Measurements from ENCODE around the gene TMEM131L.
A peak's percentile ranks its signal among the peaks of the same experiment; 100 is the strongest.

Gene TMEM131L

DNA sequence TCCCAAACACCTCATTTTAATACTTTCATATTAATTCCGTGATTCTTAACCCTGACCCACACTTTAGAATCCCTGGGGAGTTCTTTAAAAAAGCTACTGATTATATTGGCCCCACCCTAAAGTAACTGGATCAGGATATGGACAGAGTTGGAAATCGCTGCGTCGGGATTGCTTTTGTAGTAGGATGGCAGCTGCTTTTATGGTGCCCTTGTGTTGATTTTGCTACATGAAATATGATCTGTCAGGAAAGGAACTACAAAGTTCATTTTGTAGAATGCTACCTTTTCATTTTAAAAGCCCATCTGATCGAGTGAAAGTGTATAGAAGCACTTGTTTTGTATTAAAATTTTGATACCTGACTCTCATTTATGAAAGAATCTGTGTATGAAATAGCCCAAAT lies 43.6 kb downstream of the TMEM131L start:
- no peak for DNase-seq

DNA sequence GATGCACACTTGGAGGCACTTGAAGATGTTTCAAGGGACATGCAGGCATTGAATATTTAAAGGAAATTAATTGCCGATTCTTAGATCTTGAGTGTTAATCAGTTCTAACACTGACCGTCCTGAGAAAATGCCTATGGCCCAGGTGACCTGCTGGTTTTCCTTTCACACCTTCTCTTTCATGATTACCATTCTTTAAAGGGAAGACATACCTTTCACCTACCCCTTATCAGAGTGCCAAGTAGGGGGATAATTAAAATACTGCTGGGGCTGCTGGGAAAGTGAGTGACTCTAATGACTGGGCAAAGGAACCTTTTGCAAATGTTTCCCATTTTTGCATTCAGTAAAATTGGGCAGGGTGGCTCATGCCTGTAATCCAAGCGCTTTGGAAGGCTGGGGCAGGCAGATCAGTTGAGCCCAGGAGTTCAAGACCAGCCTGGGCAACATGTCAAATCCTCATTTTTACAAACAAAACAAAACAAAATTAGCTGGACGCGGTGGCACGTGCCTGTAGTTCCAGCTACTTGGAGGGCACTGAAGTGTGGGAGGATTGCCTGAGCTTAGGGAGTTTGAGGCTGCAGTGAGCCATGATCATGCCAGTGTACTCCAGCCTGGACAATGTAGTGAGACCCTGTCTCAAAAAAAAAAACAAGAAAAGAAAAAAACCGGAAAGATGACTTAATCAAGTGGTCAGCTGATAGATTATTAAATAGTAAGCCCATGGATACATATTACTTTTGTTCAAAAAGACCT lies 44.3 kb downstream of the TMEM131L start:
- no peak for DNase-seq

DNA sequence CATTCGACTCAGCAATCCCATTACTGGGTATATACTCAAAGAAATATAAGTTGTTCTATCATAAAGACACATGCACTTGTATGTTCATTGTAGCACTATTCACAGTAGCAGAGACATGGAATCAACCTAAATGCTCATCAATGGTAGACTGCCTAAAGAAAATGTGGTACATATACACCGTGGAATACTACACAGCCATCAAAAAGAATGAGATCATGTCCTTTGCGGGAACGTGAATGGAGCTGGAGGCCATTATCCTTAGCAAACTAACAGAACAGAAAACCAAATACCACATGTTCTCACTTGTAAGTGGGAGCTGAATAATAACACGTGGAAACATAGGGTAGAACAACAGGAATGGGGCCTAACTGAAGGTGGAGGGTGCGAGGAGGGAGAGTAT lies 44.9 kb downstream of the TMEM131L start:
- no peak for DNase-seq

DNA sequence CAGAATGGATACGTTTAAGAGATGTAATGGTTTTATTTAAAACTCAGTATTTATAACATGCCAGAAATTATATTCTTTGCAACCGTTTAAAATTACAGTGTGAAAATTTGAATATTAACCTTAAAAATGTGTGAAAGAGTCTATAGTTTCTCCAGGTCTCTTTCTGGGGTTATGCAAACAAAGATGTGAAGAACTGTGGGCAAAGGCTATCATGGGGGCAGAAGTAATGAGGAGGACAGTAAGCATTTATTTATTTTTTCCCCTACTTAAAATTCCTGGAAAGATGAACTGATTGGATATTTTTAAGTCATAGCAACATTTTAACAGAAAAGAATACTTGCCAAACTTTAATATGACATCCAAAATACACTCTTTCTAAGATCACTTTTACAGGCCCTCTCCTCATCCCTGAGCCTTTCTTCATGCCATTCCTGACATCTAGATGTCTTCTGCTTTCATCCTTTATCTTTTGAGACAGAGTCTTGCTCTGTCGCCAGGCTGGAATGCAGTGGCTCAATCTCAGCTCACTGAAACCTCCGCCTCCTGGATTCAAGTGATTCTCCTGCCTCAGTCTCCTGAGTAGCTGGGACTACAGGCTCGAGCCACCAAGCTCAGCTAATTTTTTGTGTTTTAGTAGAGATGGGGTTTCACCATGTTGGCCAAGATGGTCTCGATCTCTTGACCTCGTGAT lies 46.1 kb downstream of the TMEM131L start:
- peak; percentile 25 for DNase-seq

DNA sequence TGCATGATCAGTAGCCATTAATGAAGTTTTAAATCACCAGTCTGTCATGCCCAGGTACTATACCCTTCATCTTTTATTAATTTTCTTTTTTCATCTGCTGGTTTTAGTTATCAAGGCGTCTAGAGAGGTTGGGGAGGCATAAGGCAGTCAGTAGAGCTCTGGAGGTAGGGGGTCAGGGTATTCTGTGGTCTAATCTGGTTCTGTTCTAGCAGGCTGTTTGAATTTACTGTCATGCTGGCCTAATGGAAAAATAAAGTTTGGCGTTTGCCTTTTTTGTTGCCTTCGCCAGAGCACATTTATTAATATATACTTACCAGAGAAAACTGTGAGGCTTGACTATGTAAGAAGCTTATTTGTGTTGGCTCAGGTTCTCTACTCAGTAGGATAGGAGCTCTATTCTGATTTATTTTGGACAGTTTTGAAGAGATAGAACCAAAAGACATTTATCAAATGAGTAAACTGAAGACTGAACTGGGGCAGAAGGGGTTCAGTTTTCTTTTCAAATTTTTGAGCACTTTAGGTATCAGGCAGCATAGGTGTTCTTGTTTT lies 46.9 kb downstream of the TMEM131L start:
- DNase-seq, result peak; percentile 4

DNA sequence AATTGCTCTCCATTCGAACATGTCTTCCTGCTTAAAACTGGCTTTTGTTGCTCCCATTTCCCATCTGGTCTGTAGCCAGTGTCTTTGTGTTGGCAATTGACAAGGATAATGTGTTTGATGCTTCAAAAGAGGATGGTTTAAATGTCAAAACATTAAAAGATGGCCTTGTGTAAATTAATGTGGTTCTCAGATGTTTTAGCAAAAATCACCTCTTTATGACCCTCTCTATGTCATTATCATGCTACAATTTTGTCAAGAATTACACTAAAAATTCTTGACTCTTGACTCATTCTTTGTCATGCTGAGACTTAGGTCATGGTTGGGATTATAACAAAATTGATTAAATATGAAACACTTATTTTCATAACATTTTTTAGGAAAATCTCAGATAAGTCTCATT lies 47.4 kb downstream of the TMEM131L start:
- peak; percentile 83 for DNase-seq

DNA sequence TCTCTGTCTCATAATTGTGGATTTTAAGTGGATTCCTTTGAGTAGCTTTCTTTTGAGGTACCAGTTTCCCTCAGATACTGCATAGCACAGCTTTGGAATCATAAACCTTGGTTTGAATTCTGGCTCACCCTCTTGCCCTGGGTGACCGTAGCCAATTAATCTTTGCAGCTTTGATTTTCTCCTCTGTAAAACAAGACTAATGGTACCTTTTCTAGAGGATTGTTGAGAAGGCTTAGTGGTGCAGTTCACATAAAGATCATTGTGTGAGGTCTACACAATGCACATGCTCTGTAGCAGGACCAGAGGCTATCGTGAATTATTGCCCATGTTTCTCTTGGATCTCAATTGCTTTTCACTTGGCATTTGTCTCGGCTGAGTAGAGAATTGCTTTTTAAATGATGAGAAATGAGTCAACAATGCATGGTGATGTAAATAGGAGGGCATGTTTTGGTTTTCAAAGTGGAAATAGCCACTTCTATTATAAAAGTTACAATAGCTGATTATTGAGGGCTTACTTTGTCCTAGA lies 47.9 kb downstream of the TMEM131L start:
- peak; percentile 82 for DNase-seq

DNA sequence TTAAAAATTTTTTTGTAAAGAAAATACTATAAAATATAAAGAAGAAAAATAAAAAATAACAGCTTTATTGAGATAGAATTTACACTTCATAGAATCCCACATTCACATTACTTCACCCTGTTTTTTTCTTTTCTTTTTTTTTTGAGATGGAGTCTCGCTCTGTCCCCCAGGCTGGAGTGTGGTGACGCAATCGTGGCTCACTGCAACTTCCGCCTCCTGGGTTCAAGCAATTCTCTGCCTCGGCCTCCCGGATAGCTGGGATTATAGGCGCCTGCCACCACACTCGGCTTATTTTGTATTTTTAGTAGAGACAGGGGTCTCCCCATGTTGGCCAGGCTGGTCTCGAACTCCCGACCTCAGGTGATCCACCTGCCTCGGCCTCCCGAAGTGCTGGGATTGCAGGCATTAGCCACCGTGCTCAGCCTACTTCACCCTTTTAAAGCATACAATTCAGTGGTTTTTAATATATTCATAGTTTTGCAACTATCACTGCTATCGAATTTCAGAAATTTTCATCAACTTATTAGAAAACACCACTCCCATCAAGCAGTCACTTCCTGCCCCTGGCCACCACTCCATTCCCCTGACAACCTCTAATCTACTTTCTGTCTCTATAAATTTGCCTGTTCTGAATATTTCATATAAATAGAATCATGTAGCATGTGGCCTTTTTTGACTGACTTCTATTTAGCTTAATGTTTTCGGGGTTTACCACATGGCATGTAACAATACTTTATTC lies 48.7 kb downstream of the TMEM131L start:
- peak; percentile 7 for DNase-seq

DNA sequence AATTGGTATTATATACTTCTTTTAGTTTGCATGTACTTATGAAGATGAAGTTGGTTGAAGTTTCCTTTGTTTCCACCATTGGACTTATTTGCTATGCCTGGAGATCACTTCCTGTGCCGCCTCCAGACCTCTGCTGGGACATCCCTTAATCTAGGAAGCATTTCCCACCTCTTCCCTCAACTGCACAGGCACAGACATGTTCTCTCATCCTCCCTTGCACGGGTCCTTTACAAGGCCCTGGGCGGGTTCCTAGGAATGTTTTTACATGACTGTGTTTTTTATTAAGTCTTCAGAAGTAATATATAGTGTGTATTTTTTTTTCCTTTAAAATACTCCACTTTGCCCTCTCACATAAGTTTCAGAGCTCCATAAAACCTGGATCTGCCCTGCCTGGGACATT lies 51.0 kb downstream of the TMEM131L start:
- DNase-seq, result no peak

DNA sequence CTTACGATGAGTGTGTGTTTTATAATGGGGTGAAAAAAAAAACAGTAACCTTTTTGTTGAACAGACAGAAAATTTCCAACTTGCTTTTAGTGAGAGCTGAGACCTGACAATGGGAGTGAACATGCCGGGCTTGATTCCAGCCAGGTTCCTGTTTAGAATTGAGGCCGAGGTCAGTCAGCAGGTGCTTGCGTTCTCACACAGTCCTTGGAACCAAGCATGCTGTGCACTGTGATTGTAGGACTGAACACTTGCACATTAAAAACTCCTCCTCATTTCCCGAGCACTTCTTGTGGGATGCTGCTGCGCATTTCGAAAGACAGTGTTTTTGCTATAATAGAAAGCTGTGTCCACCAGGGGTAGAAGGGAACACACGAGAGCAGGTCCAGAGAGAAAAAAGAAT lies 51.8 kb downstream of the TMEM131L start:
- no peak for DNase-seq

DNA sequence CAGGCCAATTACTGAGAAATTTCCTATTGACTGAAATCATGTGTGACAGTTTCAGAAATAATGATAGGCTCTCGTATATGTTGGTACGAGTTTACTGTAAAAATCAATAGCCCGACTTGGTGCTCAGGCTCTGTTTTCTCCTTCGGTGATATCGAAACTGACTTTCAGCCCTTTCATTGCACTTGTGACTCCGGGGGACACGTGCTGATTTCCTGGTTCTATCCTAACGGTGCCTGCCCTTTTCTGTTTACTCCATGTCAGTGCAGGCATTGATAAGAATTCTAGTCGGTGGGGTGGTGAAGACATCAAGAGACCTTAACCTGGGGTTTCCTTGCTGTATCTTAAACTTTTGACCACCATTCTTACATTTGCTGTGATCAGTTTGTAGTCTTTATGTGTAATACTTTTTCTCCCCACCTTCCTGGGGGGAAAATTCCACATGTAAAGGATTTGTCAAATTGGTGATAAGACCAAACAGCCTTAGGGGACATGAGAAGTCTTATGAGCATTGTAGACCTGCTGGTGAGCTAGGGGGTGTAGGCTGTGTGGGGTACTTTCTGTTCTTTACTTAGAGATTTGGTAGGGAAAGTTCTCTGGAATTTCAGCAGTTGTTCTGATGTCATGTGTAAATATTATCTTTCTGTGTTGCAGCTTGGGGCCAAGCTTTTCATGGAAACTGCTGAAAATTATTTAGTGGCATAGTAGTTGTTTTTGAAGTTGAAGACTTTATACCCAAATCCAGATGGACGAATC lies 52.7 kb downstream of the TMEM131L start:
- peak; percentile 18 for DNase-seq

DNA sequence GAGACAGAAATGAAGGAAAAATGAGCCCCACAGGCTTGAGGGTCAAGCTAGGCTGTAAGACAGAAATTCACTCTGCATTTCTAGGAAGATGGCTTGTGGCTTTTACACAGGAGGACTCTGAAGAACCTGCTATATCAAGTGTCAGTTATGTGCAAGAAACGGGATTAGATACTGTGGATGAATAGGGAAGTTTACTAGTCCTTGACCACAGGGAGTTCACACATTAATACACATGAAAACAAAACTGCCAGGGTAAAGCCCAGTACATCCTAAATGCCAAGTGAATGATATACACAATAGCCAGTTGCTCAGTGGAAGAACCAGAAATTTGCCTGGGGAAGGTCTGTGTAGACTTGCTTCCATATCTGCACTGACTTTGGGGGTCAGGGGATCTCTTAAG lies 53.5 kb downstream of the TMEM131L start:
- no peak for DNase-seq

DNA sequence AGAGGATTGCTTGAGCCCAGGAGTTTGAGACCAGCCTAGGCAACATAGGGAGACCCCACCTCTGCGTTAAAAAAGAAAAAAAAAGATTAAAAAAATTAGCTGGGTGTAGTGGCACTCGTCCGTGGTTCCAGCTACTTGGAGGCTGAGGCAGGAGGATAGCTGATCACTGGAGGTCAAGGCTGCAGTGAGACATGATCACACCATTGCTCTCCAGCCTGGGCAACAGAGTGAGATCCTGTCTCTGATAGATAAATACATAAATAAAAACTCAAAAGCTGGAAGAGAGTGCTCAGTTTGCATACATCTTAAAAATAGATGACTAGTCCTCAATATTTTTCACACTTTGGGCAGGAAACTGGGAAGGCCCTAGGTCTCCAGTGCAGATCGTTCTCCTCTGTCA lies 54.1 kb downstream of the TMEM131L start:
- DNase-seq, result no peak

DNA sequence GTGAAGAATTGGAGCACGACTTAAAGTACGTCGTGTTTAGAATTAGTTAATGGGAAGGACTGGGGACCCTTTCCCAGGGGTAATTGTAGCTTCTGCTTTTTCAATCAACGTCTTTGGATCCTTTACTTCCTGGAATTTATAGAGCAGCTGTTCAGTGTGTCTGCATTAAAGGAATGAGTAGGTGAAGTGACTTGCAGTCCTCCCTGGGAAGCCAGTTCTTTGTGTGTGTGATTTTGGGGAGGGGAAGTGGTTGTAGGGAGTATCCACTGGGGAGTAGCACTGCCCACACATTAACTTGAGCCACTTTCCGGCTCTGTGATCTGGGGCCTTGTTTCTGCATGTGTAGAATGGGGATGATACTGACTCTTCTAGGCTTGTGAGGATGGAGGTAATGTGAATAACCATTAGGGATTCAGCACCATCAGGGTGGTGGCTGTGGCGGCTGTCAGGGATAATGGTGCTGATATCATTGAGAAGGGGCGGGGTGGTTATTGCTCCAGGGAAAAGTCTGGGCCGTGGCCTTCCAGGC lies 54.7 kb downstream of the TMEM131L start:
- no peak for DNase-seq

DNA sequence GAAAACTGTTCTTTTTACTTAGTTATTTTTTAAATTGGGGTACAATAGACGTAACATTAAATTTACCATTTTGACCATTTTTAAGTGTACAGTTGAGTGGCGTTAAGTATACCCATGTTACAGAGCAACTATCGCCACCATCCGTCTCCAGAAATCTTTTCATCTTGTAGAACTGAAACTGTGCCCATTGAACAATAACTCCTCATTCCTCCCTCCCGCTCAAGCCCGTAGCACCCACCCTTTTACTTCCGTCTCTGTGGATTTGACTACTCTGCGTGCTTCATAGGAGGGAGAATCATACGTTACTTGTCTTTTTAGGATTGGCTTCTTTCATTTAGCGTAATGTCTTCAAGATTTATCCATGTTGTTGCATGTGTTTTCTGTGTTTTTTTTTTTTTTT lies 55.3 kb downstream of the TMEM131L start:
- no peak for DNase-seq

DNA sequence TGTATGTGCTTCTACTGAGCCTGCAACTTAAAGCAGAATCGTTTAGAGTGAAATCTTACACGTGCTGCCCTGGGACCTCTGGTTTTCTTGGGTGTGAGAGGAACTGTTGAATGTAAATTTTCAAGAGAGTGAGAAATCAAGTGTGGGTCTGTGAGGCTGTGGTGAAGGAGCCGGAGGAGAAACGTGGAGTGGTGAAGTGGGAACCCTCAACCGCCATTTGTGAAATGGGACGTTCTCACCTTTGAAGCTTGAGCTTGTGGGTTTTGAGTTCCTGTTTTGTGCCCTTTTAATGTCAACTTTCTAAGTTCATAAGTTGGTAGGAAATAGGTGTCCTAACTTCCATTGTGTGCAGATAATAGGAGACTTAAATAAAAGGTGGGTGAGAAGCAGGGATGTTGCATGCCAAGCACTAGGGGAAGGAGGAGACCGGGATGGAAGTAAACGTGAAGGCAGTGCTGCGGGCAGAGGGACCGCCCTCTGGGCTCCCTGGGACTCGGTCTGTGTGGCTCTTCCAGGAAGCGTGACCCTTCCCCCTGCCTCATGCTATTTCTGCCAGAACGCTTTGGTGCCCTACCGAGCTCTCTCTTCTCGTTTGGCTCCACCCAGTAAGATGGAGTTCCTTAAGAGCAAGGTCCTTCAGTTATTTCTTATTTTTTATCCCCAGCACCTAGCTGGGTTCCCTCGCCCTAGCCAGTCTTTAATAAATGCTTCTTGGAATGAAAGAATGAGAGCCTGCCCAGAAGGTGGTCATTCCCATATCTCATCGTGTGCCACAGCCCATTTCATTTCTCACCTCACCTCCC lies 56.0 kb downstream of the TMEM131L start:
- DNase-seq, result no peak

DNA sequence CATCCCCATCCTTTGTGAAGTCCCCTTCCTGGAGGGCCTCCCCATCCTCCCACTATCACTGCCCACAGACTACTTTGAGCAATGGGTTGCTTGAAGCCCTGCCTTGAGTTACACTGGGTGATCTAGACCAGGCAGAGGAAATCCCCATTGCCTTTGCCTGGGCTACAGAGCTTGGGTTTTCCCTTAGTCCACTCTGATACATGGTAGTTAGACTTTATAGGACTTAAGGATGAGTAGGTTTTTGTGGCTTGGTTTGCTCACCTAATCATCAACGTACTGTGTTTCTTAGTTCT lies 56.6 kb downstream of the TMEM131L start:
- DNase-seq, result no peak

DNA sequence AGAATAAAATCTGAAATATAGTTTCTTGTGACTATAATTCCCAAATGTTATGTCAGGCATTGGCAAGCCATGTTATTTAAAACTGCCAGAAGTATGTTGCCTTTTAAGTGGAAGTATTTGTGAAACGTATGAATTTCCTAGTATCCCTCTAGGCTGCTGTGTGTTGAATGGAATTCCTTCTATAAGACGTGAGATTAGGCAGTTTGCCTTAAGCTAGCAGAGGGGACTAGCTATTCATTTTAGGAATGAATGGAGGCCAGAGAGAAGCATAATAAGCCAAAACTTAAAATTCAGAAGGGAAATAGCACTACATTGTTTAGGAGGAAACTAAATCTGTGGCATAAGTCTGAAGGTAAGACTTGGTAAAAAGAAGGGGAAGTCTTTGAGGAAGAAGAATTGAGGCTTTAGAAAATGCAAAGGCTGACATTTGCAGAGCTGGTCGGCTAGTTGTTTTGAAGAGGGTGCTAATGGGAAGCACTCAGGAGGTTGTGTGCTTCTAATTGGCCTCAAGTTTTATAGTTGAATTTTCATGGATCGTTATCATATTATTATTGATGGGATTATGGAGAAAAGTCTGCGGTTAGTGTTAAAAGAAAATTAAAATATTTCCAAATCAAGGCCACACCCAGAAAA lies 57.1 kb downstream of the TMEM131L start:
- DNase-seq, result no peak

DNA sequence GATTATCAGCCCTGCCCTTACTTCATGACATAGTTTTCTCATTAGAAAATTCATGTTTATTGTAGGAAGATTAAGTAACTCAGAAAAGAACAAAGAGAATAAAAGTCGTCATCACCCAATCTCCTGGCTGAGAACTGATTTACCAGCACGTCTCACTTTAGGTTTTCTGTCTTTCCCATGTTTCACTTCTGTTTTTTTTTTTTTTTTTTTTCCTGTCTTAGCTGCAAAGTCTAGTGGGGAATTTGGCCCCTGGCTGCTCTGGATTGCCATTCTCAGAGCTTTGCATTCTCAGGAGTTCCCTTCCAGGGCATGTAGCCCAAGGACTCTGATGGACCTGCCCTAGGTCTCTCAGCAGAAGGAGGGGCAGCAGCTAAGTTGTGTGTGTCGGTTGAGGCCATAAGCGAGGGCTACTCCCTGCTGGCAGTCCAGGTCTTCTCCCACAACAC lies 57.8 kb downstream of the TMEM131L start:
- no peak for DNase-seq

DNA sequence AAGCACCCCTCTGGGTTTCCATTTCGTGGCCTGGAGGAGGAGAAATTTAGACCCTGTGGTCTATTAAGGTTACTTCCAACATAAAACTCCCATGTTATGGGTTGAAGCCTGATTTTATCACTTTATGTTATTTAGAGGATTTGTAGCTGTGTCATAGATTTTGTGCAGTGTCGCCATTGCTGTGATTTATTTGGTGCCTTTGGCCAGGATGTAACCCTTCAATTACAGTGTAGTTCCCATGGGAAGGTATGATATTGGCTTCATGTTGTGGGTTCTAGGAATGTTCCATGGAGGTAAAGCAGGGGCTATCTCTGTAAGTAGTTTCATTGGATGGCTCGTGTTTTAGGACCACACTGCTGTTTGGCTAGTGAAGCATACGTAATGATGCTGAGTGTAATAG lies 58.5 kb downstream of the TMEM131L start:
- no peak for DNase-seq

DNA sequence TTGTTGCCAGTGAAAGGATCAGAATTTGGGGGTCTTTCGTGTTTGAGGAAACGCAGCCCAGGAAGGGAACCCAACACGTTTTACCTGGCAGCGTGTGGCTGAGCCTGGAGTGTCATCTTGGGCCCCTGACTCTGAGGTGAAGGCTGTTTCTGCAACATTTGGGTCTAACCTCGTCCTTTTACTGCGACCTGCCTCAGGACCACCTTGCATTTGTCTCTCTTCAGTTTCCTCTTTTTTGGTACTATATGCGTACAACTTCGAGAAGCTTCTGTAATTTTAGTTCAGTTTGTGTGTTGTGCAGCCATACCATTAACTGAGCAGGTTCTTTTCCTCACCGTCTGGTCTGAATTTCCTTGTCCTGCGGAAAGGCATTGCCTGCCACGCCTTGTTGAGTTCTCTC lies 61.5 kb downstream of the TMEM131L start:
- no peak for DNase-seq

Measured in EL (cell line).